Sigmoid colon (tissue), 7 donors: Measurements from ENCODE around the gene GCDH. TPM values are rescaled to one million over a fixed set of nuclear protein-coding genes. Genes with fewer than 3 reads are reported as not detected.

Source experiments
- DNase-seq: peaks from one replicate; pipeline ENCODE4 v3.0.0-alpha.2; 2019
- H3K27ac ChIP-seq, 4 donors: fragments of 200-600 bp; sonication (generic); one replicate each; pipeline ENCODE4 v1.5.1; 2016 to 2019; ENCODE audit warnings: mild to moderate bottlenecking in 1 of 4
- H3K27me3 ChIP-seq, 3 donors: fragments of 200-600 bp; sonication (generic); one replicate each; pipeline ENCODE4 v1.5.1; 2019; ENCODE audit warnings: mild to moderate bottlenecking in 1 of 3
- H3K36me3 ChIP-seq, 4 donors: fragments of 200-600 bp; sonication (generic); one replicate each; pipeline ENCODE4 v1.5.1; 2016 to 2019
- H3K4me1 ChIP-seq, 4 donors: fragments of 200-600 bp; sonication (generic); one replicate each; pipeline ENCODE4 v1.5.1; 2017 to 2019
- H3K4me3 ChIP-seq, 4 donors: fragments of 200-600 bp; sonication (generic); one replicate each; pipeline ENCODE4 v1.5.1; 2017 to 2019; ENCODE audit warnings: mild to moderate bottlenecking in 2 of 4, moderate library complexity in 1 of 4
- H3K9me3 ChIP-seq, 4 donors: fragments of 200-600 bp in 3 of 4; sonication (generic) in 3 of 4; one replicate each; pipeline versions ENCODE4 v1.5.1 to v1.6.1; 2013 to 2019
- EP300 ChIP-seq, 4 donors: sonication (generic); formaldehyde crosslinking; IDR thresholded peaks; one replicate each; pipeline ENCODE4 v1.6.1; 2017; ENCODE audit warnings: antibody characterized with exemption in 4 of 4
- POLR2A ChIP-seq, 2 donors: fragments of 450-650 bp; IDR thresholded peaks; one replicate each; pipeline ENCODE4 v1.6.1; 2016; ENCODE audit warnings: antibody characterized with exemption in 2 of 2, mild to moderate bottlenecking in 2 of 2, moderate library complexity in 2 of 2
- POLR2AphosphoS5 ChIP-seq, 4 donors: sonication (generic); formaldehyde crosslinking; IDR thresholded peaks; one replicate each; pipeline ENCODE4 v1.6.1; 2017; ENCODE audit warnings: antibody characterized with exemption in 4 of 4
- WGBS, 2 donors: extraction: QIAGEN DNeasy Blood & Tissue Kit; methylation state at CpG; one replicate each; pipeline ENCODE4 v1.1.7; 2013; 5-methylcytosine and 5-hydroxymethylcytosine counted together
- intact Hi-C: fragments of 100-400 bp; cut with DNase I; formaldehyde crosslinking; loops from one replicate; pipeline ENCODE4 v1.15.1; 2023
- polyA plus RNA-seq, 3 donors: library from polyadenylated mRNA; stranded (reverse); fragments of 200-250 nt; gene quantifications; one replicate each; pipeline ENCODE4 v1.2.3, GENCODE V29; 2013
- total RNA-seq, 4 donors: library from RNA; depleted of rRNA; stranded (reverse); fragments of >200 nt; gene quantifications; one replicate each; pipeline ENCODE4 v1.1.0, GENCODE V29; 2016
- TF ChIP-seq, protein P1 (sequence below), 4 experiments: fragments of 450-650 bp in 3 of 4; fragments of 200-600 bp in 1 of 4; IDR thresholded peaks; one replicate each; pipeline ENCODE4 v1.5.1; 2016 to 2019; ENCODE audit warnings: antibody characterized with exemption in 4 of 4, mild to moderate bottlenecking in 3 of 4, moderate library complexity in 2 of 4
- donor health status: healthy with polysubstance abuse.
- donor health status: Bipolar disorder and iron deficiency.
- donor health status: healthy.

GCDH gene
- total and polyA plus RNA-seq, 7 donors = 10.8 to 85.0 (median 27.1) TPM

DNA sequence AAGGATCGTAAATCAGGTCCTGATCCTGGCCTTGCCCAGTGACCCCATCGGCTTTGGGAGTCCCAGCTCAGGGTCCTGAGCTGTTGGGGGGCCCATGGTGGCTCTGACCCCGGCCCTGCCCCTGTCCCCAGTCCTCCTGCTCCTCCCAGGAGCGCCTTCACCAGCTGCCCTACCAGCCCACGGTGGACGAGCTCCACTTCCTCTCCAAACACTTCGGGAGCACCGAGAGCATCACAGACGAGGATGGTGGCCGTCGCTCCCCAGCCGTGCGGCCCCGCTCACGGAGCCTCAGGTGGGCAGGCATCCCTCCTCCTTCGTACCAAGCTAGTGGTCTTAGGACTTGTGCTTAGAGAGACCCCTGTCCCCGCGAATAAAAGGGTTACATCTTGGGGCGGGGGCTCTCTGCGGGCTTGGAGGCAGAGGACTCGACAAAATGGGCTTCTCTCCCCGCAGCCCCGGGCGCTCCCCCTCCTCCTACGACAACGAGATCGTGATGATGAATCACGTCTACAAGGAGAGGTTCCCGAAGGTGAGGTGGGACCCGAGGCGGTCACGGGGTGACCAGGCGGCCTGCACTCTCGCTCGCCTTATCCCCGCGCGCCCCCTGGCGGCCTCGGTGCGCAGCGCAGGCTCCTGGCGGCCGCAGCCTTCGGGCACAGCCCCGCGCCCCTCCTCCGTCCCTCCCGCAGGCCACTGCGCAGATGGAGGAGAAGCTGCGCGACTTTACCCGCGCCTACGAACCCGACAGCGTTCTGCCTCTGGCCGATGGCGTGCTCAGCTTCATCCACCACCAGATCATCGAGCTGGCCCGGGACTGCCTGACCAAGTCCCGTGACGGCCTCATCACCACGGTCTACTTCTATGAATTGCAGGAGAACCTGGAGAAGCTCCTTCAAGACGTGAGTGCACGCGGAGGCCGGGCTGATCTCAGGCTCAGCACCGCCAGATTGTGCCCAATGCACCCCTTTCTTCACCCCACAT lies 43.5 kb upstream of the GCDH start:
- H3K36me3 ChIP-seq = no peaks in the 10 kb centered on the region
- intact Hi-C loops = loop anchor here (1.0 to 2.0 kb wide), 2 partner anchors 41 to 81 kb away; partner anchors contain the start of gene RNASEH2A
- H3K27me3 ChIP-seq = peaks cover 6 to 35% (median 15%) of the 10 kb centered on the region in 3 donors
- DNase-seq = peak; percentile 92
- TF ChIP-seq, protein P1, sequence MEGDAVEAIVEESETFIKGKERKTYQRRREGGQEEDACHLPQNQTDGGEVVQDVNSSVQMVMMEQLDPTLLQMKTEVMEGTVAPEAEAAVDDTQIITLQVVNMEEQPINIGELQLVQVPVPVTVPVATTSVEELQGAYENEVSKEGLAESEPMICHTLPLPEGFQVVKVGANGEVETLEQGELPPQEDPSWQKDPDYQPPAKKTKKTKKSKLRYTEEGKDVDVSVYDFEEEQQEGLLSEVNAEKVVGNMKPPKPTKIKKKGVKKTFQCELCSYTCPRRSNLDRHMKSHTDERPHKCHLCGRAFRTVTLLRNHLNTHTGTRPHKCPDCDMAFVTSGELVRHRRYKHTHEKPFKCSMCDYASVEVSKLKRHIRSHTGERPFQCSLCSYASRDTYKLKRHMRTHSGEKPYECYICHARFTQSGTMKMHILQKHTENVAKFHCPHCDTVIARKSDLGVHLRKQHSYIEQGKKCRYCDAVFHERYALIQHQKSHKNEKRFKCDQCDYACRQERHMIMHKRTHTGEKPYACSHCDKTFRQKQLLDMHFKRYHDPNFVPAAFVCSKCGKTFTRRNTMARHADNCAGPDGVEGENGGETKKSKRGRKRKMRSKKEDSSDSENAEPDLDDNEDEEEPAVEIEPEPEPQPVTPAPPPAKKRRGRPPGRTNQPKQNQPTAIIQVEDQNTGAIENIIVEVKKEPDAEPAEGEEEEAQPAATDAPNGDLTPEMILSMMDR (IDR thresholded peaks at IDR 0.05) = peak; percentile 94 to 99 (median 97)
- TF ChIP-seq EP300 (IDR thresholded peaks at IDR 0.05) = peak in 1 of 4 donors; percentile 78
- TF ChIP-seq POLR2AphosphoS5 (IDR thresholded peaks at IDR 0.05) = peak in 1 of 4 donors; percentile 74
- no peak for TF ChIP-seq POLR2A (IDR thresholded peaks at IDR 0.05)
- H3K27ac ChIP-seq = peak overlapping the region in 1 of 4 donors; percentile 43
- 10 to 12% methylated on average over 69 of the region's 69 CpGs for whole genome bisulfite sequencing, 2 donors
- H3K4me3 ChIP-seq = peak overlapping the region in 2 of 4 donors; percentile 11 to 32
- H3K4me1 ChIP-seq = peaks cover 0 to 12% (median 7%) of the 10 kb centered on the region in 4 donors
- H3K9me3 ChIP-seq = no peaks in the 10 kb centered on the region

DNA sequence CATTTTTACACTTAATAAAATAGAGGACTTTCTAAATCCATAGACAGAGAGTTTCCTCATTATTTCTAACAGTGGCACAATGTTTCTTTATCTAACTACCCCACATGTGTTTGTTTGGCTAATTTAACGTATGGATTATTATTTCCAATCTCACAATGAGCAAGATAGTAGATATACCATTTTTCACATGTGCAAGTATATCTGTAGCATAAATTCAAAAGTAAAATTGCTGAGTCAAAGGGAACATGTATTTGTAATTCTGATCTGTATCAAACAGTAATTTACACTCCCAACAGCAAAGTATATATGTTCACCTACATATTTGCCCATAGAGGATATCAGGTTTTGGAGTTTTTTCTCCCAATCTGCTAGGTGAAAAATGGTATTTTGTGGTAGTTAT lies 34.3 kb upstream of the GCDH start:
- 56 to 76% methylated on average over 1 of the region's 1 CpG for WGBS, 2 donors
- no peak for DNase-seq
- no peaks in the 10 kb centered on the region for H3K27me3 ChIP-seq
- H3K36me3 ChIP-seq = no peaks in the 10 kb centered on the region
- no peak overlapping the region for H3K27ac ChIP-seq
- H3K4me1 ChIP-seq = no peaks in the 10 kb centered on the region
- no peaks in the 10 kb centered on the region for H3K9me3 ChIP-seq
- H3K4me3 ChIP-seq = no peak overlapping the region
- intact Hi-C loops = no loop called here
- TF ChIP-seq POLR2AphosphoS5 (IDR thresholded peaks at IDR 0.05) = no peak
- TF ChIP-seq EP300 (IDR thresholded peaks at IDR 0.05) = no peak
- TF ChIP-seq, protein P1 (IDR thresholded peaks at IDR 0.05) = no peak
- no peak for TF ChIP-seq POLR2A (IDR thresholded peaks at IDR 0.05)

DNA sequence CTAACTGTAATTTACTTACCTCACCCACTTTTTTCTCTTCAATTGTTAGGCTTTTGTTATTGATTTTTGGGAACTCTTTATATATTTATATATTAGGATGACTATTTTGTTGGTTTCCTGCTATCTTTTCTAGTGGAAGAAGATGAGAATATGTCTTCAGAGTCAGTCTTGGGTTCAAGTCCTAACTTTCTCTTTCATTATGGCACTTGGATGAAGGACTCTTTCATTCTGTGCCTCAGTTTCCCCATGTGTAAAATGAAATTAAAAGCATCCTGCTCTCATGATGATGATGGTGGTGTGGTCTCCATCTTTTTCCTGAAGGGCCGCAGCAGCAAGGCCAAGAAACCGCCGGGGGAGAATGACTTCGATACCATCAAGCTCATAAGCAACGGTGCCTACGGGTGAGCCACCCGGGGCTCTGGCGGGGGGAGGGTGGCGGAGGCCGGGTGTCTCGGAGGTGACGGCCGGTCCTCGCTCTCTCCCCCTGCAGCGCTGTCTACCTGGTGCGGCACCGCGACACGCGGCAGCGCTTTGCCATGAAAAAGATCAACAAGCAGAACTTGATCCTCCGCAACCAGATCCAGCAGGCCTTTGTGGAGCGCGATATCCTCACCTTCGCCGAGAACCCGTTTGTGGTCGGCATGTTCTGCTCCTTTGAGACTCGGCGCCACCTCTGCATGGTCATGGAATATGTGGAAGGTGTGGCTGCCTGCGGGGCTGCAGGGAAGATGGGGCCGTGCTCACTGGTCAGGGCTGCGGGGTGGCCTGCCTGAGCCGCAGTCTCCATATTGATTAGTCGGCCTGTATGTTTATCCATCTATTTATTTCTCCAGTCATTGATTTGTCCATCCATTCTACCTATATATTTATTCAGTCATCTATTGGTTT lies 32.7 kb upstream of the GCDH start:
- Histone ChIP-seq H3K9me3 (no peaks in the 10 kb centered on the region), H3K4me3 (no peak overlapping the region), H3K27me3 (no peaks in the 10 kb centered on the region), H3K4me1 (no peaks in the 10 kb centered on the region), H3K36me3 (no peaks in the 10 kb centered on the region), H3K27ac (no peak overlapping the region)
- intact Hi-C loops = no loop called here
- TF ChIP-seq POLR2AphosphoS5 (IDR thresholded peaks at IDR 0.05) (no peak), POLR2A (IDR thresholded peaks at IDR 0.05) (no peak), EP300 (IDR thresholded peaks at IDR 0.05) (no peak)
- TF ChIP-seq, protein P1 (IDR thresholded peaks at IDR 0.05) = no peak
- 93 to 95% methylated on average over 35 of the region's 35 CpGs for WGBS, 2 donors
- DNase-seq = no peak

DNA sequence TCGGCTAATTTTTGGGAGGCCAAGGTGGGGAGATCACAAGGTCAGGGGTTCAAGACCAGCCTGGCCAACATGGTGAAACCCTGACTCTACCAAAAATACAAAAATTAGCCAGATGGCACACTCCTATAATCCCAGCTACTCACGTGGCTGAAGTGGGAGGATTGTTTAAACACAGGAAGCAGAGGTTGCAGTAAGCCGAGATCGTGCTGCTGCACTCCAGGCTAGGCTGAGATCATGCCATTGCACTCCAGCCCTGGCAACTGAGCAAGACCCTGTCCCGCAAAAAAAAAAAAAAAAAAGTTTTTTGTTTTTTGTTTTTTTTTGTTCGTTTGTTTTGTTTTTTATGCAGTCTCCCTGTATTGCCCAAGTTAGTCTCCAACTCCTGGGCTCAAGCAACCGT lies 31.4 kb upstream of the GCDH start:
- DNase-seq = no peak
- intact Hi-C loops = no loop called here
- H3K9me3 ChIP-seq = no peaks in the 10 kb centered on the region

More for the DNA sequence above, 31.4 kb upstream of the GCDH start:
- Histone ChIP-seq H3K27ac (no peak overlapping the region), H3K4me1 (no peaks in the 10 kb centered on the region), H3K4me3 (no peak overlapping the region), H3K27me3 (no peaks in the 10 kb centered on the region), H3K36me3 (no peaks in the 10 kb centered on the region)
- 47 to 63% methylated on average over 7 of the region's 7 CpGs for WGBS, 2 donors
- TF ChIP-seq POLR2AphosphoS5 (IDR thresholded peaks at IDR 0.05) = no peak
- TF ChIP-seq EP300 (IDR thresholded peaks at IDR 0.05) = no peak
- no peak for TF ChIP-seq POLR2A (IDR thresholded peaks at IDR 0.05)
- TF ChIP-seq, protein P1 (IDR thresholded peaks at IDR 0.05) = no peak
